NCI-H2029 treated with DMSO at 0.1 percent for 48 hours (cell line): Measurements from ENCODE around the gene MSMO1.
"Not testable (repeated sequence)": the region's sequence is repeated elsewhere in the genome, so short reads cannot be mapped to it uniquely, and the experiment has no call there.

ENCODE experiments used
- DNase-seq: peaks from one replicate; lab custom pipeline; 2025; lab: John Stamatoyannopoulos, UW

The MSMO1 gene

GRCh38 chr4:165327211-165328100 is at the start of gene MSMO1:
MSMO1 (plus strand) TSS chr4:165327669; CDS start chr4:165333371, 5,702 bp downstream.
- peak; percentile 75 for DNase-seq

DNA sequence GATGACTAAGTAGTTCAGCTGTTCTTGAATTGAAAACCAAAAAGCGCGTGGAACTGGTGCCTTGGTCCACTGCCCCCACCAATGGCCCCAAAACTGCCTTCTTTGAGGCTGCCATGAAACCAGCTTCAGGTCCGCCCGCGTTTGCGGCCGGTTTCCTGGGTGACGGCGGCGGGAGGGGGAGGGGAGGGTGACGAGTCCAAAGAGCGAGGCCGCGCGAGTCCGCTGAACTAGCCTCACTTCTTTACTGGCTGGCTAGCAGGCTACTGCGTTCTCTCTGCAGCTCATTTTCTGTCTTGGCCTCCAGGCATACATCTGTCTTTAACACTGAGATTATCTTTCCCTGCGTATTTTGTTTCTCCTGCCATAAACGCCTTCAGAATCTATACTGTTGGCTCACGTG is 47.9 kb upstream of the MSMO1 start:
- not testable (repeated sequence) for DNase-seq

- DNase-seq, result not testable (repeated sequence)
These were observed 42.8 kb upstream of the MSMO1 start for GRCh38 chr4:165284697-165285096.

DNA sequence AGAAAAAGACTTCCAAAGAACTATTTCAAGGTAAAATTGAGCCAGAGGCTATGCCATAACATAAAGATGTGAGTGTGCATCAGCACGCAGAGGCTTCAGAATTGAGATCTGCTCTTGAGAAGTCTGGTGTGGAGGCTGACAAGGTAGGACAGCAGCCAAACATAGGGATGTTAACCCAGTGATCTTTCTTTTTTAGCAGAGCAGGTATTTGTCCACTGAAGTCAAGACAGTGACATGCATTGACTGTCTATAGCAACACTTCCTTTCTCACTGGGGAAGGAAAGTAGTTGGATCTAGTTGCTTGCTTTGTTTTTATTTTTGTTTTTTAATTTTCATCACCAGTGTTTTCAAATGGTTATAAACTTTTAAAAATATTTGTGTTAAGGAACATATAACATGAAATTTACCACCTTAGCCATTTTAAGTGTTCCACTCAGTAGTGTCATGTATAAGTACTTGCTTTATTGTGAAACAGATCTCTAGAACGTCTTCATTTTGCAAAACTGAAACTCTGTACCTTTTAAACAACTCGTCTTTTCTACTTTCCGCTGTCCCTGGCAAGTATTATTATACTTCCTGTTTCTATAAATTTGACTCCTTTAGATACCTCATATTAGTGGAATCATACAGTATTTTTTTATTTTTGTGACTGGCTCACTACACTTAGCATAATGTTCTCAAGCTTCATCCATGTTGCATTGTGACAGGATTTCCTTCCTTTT is 40.7 kb upstream of the MSMO1 start:
- DNase-seq, result not testable (repeated sequence)

DNA sequence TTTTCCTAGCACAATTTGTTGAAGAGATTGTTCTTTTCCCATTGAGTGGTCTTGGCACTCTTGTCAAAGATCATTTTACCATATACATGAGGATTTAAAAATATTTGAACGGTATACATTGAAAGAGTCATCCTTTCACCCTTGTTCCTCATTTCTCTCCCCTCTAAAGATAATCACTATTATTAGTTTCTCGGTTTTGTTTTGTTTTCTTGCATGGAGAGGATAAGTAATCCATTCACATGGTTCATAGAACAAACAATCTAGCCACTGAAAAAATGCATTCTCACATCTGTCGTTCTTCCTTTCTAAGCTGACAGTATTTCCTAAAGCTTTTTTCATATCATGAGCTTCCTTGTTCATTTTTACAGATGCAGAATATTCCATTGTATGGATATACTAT is 39.2 kb upstream of the MSMO1 start:
- no peak for DNase-seq

DNA sequence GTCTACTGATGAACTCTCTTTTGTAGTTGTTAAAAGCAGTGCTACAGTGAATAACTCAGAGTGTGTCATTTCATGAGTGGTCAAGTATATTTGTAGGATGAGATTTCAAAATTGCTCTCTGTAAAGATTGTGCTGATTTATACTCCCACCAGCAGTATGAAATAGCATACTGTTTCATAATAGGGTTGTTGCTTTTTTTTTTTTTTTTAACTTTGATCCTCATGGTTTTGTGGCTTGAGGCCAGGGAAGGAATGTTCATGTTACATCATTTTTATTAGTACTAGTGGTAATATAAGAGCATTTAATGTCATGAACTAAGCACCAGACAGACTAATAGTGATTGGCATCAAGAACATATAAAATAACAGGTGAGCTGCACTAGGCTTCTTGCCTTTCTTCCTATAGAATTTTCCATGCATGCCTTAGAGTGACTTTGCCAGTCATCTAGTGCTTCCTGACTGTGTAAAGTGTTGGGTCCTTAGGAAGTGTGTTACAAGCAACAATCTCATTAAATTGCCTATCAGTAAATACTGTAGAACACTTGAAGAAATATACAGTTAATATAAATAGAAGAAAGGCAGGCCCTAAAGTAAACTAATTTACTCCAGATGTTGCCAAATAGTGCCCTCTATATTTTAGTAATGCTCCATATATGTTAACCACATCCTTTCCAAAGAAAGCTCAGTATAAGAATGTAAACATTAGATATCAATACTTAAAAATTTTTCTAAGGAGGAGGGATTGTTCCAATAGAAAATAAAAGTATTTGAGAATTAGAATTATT is 38.6 kb upstream of the MSMO1 start:
- no peak for DNase-seq

- no peak for DNase-seq
These were observed 38.1 kb upstream of the MSMO1 start for GRCh38 chr4:165289423-165289785.

GRCh38 chr4:165293061-165293460 is 34.4 kb upstream of the MSMO1 start:
- DNase-seq, result no peak

- no peak for DNase-seq
These were observed 33.4 kb upstream of the MSMO1 start for GRCh38 chr4:165293927-165294649.

GRCh38 chr4:165294907-165295306 is 32.6 kb upstream of the MSMO1 start:
- no peak for DNase-seq

DNA sequence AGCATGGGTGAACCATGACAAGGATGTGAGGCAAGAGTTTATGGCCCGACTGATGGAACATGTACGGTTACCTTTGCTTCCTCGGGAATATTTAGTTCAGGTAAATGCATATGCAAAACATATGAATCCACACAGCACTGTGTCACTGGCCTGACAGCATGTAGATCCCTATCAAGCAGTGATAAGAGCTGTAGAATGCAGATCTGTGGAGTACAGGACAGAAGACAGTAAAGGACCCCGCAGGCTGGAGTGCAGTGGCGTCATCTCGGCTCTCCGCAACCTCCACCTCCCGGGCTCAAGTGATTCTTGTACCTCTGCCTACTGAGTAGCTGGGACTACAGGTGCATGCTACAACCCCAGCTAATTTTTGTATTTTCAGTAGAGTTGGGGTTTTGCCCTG is 29.8 kb upstream of the MSMO1 start:
- DNase-seq, result no peak

GRCh38 chr4:165299399-165300060 is 27.9 kb upstream of the MSMO1 start:
- no peak for DNase-seq

DNA sequence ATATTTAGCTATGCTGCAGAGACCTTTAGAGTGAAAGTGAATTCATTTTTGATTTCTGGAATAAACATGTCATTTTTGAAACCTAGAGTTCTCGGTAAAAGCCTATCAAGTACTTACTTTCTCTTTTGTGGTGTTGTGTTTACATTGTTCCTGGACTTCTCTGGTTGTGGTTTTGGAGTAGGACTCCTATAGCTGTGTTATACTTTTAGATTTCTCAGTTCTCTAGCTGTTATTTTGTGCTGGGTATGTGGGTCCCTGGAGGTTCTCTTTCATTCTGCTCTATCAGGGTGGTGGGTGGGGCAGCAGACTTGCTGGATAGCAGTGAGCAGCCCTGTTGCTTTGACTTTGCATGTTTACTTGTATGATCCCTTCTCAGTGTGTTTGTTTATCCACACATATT is 25.6 kb upstream of the MSMO1 start:
- peak; percentile 10 for DNase-seq

- DNase-seq, result no peak
These were observed 24.8 kb upstream of the MSMO1 start for GRCh38 chr4:165302658-165303057.

DNA sequence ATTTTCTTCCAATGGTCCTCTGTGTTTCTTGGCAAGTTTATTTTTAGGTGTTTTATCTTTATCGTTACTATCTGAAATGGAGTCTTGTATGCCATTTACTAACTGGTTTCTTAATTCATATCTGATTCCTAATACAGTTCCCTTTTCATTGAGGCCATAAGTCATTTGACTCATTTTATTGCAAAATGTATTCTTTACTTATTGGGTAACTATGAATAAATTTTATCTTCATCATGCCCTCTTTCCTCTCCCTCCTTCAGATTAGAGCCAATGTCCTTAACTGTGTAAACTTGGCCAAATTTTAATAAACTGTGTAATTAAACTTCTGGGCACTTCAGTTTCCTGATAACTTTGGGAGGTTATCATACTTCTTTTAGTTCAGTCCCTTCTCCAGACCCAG is 19.3 kb upstream of the MSMO1 start:
- no peak for DNase-seq

GRCh38 chr4:165308606-165309005 is 18.9 kb upstream of the MSMO1 start:
- DNase-seq, result no peak

- DNase-seq, result no peak
These were observed 18.0 kb upstream of the MSMO1 start for GRCh38 chr4:165309456-165309855.

DNA sequence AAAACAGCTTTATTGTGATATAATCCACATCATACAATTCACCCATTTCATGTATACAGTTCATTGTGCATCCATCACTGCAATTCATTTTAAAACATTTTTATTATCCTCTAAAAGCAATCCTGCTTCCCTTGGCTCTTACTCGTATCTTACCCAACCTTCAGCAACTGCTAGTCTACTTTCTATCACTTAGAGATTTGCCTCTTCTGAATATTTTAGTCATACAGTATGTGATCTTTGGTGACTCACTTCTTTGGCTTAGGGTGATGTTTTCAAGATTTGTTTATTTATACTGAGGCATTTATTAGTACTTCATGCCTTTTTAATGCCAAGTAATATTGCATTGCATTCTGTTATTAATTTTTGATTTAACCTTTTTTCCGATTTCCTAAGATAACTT is 15.0 kb upstream of the MSMO1 start:
- no peak for DNase-seq

DNA sequence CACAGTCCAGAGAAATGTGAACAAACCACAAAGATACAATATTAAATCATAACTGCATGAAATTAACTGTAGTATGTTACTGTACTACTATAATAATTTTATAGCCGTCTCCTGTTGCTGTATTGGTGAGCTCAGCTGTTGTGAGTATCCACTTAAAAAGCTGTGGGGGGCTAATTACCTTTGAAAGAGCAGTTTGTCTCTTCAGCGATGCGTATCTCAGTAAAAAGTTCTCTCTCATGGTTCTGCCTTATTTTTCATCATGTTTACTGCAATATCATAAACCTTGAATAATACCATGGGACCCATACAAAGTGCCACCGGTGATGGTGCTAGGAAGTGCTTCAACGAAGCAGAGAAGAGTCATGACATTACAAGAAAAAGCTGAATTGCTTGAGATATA is 8.4 kb upstream of the MSMO1 start:
- DNase-seq, result no peak

- no peak for DNase-seq
These were observed 8.0 kb upstream of the MSMO1 start for GRCh38 chr4:165319509-165319908.

GRCh38 chr4:165324236-165324917 is 3.1 kb upstream of the MSMO1 start:
- no peak for DNase-seq
